ENCODE measurements around the gene GLIS1.

Gene GLIS1

GRCh38 chr1:53553734-53554509 is 185.0 kb downstream of the GLIS1 start:
- DNase-seq (ENCODE audit: low read depth in 4 of 4, low spot score in 1 of 4) = no peak

- DNase-seq (ENCODE audit: low read depth in 4 of 4, low spot score in 1 of 4) = no peak
Measured at GRCh38 chr1:53552981-53553733, 185.8 kb downstream of the GLIS1 start.

GRCh38 chr1:53552146-53552861 is 186.7 kb downstream of the GLIS1 start:
- no peak for DNase-seq (ENCODE audit: low read depth in 4 of 4, low spot score in 1 of 4)

GRCh38 chr1:53551428-53551995 is 187.5 kb downstream of the GLIS1 start:
- DNase-seq (ENCODE audit: low read depth in 4 of 4, low spot score in 1 of 4) = no peak

GRCh38 chr1:53550201-53550741 is 188.7 kb downstream of the GLIS1 start:
- no peak for DNase-seq (ENCODE audit: low read depth in 4 of 4, low spot score in 1 of 4)

DNA sequence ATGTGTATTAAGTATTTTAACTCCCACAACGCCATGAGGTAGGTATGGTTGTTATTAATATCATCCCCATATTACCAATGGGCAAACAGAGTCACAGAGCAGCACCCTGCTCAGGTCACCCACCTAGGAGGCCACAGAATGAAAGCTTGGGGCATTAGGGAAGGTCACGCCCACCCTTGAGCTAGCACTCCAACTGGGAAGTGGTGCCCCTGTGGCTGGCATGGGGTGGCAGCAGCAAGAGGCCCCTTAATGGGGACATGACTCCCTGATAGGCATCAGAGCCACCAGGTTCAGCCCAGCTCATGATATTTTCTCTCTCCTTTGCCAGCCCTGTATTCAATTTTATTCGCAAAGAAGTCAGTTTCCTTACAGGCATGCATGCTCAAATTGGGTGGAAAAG is 189.2 kb downstream of the GLIS1 start:
- no peak for DNase-seq (ENCODE audit: low read depth in 4 of 4, low spot score in 1 of 4)

GRCh38 chr1:53549287-53549686 is 189.7 kb downstream of the GLIS1 start:
- no peak for DNase-seq (ENCODE audit: low read depth in 4 of 4, low spot score in 1 of 4)

GRCh38 chr1:53548031-53548491 is 190.9 kb downstream of the GLIS1 start:
- no peak for DNase-seq (ENCODE audit: low read depth in 4 of 4, low spot score in 1 of 4)

- no peak for DNase-seq (ENCODE audit: low read depth in 4 of 4, low spot score in 1 of 4)
Measured at GRCh38 chr1:53547231-53547790, 191.7 kb downstream of the GLIS1 start.

DNA sequence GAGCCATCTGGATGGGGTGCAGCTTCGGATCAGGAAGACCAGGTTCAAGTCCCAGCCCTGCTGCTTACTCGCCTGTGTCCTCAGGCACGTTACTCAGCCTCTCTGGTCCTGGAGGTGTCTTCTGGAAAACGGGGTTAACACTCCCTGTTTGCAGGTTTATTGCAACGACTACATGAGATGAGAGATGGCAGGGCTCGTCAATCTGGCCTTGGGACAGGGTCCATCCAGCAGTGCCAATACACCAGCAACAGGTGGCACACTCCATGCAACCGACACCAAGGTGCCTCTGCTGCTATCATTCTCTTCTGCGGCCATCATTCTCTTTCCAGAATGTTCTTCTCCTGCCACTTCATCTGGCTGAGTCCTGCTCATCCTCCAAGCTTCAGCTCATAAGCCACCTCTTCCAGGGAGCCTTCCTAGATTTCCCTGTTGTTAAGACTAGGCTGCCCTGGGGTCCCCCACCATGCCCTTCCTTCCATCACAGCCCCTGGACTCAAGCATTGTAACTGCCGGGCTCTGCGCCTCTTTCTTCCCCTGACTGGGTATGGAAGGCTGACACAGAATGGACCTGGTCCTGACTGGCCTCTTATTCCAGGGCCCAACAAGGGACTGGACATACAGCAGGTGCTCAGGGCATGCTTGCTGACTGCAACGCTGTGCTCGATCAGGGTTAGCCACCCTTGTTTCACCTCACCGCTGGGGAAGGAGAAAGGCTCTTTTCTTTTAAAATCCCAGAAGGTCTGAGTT is 192.4 kb downstream of the GLIS1 start:
- DNase-seq (ENCODE audit: low read depth in 4 of 4, low spot score in 1 of 4) = no peak

- DNase-seq (ENCODE audit: low read depth in 4 of 4, low spot score in 1 of 4) = no peak
Measured at GRCh38 chr1:53545663-53546408, 193.1 kb downstream of the GLIS1 start.

DNA sequence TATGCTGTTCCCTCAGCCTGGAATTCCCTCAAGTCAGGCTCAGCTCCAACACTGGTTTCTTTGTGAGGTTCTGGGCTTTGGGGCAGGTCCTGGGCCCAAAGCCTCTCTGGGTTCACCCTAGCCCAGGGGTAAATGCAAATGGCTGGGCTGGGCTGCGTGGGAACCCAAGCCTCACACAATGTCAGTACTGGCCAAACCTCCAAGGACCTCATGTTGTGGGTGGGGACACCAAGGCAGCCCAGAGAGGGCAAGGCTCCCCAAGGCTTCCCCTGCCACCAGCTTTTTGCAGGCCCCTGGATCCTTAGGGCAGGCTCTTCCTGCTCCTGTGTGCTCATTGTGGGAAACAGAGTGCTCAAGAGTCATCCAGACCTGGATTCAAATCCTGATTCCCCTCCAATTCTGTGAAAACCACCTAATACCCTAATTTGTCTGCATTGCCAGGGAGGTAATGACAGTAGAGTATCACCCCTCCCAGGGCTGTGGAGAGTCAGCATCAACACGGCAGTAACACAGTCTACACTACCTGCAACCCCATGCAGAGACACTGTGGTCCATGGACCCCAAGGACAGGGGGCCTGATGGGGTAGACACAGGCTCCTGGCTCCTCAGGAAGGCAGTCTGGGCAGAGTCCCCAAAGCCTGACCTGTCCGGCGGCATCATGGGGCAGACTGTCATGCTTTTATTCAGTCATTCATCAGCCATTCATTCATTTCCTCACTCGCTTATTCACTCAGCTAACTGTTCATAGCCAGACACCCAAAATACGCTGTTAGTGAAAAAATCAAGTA is 194.0 kb downstream of the GLIS1 start:
- no peak for DNase-seq (ENCODE audit: low read depth in 4 of 4, low spot score in 1 of 4)

DNA sequence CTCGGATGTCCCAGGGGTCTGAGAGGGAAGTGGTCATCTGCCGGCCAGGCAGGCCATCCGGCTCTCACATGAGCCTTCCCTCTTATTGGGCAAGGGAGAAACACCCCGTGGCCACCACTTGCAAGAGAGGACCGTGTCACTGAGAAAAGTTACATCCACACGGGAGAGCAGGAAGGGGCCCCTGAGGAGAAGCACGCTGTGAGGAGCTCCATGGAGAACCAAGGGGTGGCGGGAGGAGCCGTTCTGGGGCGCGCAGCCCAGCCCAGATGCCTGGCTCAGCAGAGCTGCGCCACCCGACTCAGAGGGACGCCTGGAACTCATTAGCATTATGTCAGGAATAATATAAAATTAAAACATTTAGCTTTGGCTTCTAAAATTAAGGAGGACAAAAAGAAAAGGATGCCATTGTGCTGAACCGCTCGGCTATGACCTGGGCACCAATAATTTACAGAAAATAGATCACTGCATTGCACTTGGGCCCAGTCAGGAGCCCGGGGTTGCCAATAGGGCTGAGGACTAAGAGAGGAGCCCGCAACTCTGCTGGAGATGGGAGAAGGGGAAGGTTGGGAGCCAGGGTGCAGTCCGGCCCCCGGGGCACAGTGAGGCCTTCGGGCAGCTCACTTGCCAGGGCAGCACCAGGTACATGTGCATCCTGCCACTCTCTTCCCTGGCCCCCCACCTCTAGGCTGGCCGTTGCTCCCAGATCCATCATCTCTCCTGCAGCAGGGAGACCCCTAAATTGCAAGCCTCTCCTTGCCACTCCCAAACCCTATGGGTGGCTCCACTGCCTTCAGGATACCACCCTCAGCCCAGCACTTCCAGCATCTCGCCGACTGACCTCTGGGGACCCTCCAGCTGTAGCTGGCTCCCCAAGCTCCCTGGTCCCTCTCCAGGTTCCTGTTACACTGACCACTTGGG is 194.9 kb downstream of the GLIS1 start:
- DNase-seq (ENCODE audit: low read depth in 4 of 4, low spot score in 1 of 4) = no peak

- DNase-seq (ENCODE audit: low read depth in 4 of 4, low spot score in 1 of 4) = no peak
Measured at GRCh38 chr1:53543130-53543777, 195.7 kb downstream of the GLIS1 start.

GRCh38 chr1:53542551-53542950 is 196.4 kb downstream of the GLIS1 start:
- no peak for DNase-seq (ENCODE audit: low read depth in 4 of 4, low spot score in 1 of 4)

DNA sequence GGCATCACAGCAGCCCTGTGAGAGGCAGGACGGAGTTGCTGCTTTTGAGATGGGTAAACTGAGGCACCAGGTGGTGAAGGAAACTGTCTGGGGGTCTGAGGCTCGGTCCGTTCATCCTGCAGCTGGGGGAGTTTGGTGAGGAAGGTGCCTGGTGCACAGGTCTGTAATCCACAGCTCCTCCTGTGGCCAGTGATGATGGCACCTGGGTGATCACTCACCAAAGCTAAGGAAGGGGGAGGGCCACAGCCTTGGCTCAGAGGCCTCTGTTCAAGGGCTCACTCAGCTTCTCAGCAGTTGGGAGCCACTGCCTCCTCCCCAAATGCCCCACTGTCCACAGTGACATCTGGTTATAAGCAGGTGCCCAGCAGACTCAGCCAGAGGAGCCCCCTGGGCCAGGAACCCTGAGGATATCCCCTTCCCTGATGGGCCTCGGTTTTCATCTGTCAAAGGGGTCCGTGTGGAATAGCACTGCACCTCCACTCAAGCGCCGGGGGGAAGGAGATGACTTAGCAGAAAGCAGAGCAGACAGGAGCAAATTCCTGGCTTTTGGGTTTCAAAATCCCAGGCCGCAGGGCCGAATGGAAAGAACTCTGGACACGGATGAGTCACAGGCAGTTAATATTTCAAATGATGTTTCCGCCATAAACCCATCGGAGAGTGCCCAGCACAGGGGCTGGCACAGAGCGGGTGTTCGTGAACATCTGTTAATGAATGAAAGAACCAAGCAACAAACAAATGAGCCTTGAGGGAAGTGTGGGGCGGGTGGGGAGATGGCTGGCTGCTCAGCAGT is 197.0 kb downstream of the GLIS1 start:
- no peak for DNase-seq (ENCODE audit: low read depth in 4 of 4, low spot score in 1 of 4)
